GM11168 (cell line): ENCODE measurements around the gene AP5Z1.

Experiments used
- in situ Hi-C: fragments of 300-500 bp; cut with MboI; formaldehyde crosslinking; loops from one replicate; pipeline ENCODE4 v1.12.0; 2022; ENCODE audit warnings: low sequenced_read_pairs; ENCODE audit not compliant: unreplicated experiment

Gene AP5Z1, protein sequence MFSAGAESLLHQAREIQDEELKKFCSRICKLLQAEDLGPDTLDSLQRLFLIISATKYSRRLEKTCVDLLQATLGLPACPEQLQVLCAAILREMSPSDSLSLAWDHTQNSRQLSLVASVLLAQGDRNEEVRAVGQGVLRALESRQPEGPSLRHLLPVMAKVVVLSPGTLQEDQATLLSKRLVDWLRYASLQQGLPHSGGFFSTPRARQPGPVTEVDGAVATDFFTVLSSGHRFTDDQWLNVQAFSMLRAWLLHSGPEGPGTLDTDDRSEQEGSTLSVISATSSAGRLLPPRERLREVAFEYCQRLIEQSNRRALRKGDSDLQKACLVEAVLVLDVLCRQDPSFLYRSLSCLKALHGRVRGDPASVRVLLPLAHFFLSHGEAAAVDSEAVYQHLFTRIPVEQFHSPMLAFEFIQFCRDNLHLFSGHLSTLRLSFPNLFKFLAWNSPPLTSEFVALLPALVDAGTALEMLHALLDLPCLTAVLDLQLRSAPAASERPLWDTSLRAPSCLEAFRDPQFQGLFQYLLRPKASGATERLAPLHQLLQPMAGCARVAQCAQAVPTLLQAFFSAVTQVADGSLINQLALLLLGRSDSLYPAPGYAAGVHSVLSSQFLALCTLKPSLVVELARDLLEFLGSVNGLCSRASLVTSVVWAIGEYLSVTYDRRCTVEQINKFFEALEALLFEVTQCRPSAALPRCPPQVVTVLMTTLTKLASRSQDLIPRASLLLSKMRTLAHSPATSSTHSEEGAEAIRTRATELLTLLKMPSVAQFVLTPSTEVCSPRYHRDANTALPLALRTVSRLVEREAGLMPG

GRCh38 chr7:4775250-4775847, at the start of gene AP5Z1:
AP5Z1 (plus strand) TSS chr7:4775623; CDS start chr7:4775716, 93 bp downstream.
- in situ Hi-C loops, result no loop called here

DNA sequence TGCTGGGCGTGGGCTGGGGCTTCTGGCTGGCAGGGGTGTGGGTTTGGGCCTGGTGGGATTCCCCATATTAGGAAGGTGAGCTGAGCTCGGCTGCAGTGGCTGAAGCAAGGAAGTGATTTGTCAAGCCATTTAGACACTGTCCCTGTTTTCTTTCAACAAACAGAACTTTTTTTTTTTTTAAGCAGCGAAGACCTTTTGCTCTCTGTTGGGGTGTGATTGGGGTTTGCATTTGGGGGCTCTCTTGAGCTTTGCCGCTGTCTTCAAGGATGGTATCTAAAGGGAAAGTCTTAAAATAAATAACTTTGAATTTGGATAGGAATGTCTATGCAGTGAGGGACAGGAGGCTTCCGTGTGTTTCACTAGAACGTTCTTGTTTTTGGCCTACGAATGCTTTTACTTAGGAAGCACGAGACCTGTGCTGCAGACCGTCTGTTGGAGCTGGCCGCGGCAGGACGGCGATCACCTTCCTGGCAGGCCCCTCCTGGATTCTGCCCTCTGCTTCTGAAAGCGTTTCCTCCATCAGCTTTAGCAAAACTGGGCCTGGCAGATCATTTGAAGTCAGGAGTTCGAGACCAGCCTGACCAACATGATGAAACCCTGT, 49.5 kb upstream of the AP5Z1 start:
- in situ Hi-C loops, result no loop called here

- in situ Hi-C loops, result no loop called here
Observed at GRCh38 chr7:4726566-4726965, 48.9 kb upstream of the AP5Z1 start.

GRCh38 chr7:4727914-4728705, 47.3 kb upstream of the AP5Z1 start:
- in situ Hi-C loops, result no loop called here

DNA sequence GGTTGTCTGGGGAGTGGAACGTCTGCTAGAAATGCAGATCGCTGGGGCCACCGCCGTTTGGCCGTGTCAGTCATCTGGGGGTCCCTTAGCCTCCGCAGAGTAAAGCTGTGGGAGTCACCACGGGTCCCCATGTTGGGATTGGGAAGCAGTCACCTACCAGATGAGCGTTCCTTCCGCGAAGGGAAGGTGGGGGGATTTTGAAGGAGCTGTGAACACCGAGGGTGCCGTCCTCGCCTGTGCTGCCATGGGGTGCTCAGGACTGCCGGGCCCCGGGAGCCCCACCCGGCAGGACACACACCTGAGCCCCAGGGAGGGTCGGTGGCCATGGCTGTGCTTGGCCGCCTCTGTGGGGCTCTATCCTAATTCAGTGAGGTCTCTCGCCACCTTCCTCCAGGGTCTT, 46.2 kb upstream of the AP5Z1 start:
- in situ Hi-C loops, result no loop called here

GRCh38 chr7:4730276-4730675, 45.1 kb upstream of the AP5Z1 start:
- in situ Hi-C loops, result no loop called here

GRCh38 chr7:4730971-4731370, 44.5 kb upstream of the AP5Z1 start:
- in situ Hi-C loops, result no loop called here

- in situ Hi-C loops, result no loop called here
Observed at GRCh38 chr7:4731803-4732202, 43.6 kb upstream of the AP5Z1 start.

DNA sequence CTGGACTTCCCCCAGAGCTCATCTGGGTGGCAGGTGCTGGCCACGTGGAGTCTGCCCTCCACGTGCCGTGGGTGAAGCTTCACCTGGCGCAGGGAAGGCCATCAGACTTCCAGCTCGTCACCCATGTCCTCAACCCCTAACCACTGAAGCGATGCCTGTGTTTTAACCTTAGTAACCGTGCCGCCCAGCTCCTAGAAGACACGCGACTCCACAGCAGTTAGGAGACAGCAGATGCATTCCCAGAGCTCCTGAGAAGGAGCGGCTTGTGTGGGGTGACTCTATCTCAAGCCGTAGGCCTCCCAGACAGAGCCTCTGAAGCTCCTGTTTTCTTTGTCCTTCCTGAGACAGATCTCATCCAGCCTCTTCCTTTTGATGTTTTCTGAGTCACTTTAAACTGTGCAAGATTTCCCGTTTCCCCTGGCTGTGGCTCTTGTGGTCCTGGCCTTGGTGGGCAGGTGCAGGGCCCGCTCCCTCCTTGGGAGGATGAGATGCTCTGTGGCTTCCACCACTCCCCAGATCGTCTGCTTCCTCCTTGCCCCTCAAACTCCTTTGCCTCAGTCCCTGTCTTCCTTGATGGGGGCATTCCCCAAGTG, 41.4 kb upstream of the AP5Z1 start:
- in situ Hi-C loops, result no loop called here

DNA sequence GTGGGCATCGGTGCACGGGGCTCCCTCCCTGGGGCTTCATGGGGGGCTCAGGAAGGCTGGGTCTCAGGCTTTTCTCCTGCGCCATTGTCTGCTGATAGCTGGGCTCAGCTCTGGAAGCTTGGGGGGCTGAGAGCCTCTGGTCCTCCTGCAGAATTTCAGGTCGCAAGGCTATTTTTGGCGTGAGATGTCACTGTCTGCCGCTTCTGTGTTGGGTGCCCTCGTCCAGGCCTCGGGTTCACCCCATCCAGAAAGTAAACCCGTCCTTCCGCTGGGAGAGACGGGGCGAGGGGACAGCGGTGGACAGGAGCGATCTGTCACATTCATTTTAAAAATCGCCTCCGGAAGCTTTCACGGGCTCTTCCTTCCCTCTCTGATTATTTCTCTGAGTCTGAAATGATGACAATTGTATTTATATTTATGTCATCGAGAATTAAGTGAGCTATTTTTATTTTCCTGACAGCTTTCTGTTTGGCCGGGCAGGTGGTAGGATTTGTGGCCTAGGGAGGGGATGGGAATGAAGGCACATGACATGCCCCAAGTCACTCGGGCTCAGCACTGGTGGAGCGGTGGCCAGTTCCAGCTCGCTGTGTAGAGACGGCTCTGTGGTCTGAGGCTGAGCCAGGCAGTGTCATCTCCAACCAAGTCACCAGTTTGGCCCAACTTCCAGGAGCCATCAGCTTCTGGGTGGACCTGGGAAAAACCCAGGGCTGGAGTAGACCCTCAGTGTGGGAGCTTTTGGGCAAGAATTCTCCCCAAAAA, 40.7 kb upstream of the AP5Z1 start:
- in situ Hi-C loops, result no loop called here

DNA sequence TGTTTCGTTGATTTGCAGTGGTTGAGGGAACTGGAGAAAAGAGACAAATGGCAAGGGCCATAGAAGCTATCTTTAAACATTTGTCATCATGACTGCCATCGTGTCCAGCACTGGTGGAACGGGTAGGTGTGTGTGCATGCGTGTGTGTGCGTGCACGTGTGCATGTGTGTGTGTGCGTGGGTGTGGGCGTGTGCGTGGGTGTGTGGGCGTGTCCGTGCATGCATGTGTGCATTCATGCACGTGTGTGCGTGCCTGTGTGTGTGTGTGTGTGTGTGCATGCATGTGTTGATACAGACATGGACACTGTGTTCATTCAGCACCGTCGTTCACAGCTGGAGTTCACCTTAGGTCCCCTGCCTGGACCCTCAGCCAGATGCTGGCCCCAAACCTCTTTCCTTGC, 38.1 kb upstream of the AP5Z1 start:
- in situ Hi-C loops, result no loop called here

DNA sequence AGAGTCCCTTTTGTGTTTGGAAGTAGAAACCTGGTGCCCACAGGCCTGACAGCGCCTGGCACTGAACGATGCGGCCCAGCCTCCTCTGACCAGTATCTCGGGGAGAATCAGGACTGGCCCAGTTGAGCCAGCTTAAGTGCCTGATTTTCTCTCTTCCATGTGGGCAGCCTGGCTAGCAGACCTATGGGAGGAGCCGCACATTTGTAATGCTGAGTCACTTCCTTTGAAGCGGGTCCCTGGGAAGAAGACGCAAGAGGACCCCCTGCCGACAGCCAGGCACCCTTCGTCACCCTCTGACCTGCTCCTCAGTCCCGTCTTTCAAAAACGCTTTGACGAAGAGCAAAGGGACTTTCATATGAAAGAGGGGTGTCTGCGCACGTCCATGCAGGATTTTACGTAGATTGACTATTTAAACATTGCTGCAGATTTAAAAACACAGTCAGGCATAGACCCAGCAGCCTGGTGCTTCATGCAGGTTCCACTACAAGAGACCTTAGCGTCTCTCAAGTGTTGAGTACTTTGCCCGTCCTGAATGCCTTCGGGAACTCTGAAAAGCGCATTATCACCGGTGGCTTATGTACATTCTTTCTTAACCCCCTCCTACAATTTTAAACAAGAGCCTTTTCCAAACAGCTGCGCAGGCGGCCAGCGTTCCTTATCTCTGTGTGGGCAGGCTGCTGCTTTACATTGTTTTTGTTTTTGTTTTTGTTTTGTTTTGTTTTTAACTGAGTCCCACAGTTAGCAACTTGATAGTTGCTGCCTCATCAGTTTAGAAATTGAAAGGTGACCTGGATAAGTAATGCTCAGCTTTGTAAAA, 36.5 kb upstream of the AP5Z1 start:
- in situ Hi-C loops, result no loop called here

- in situ Hi-C loops, result no loop called here
Observed at GRCh38 chr7:4739528-4739992, 35.9 kb upstream of the AP5Z1 start.

DNA sequence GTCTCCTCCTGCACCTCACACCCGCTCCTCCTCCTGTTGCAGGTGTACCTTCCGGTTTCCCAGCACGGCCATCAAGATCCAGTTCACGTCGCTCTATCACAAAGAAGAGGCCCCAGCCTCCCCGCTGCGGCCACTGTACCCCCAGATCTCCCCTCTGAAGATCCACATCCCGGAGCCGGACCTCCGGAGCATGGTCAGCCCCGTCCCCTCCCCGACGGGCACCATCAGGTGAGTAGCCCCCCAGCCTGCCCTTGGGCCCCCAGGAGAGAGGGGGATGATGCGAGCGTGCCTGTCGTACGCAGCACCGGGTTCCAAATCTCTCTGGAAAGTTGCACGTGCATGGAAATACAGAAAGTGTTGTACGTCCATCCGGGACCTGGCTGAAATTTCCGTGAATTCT, 34.6 kb upstream of the AP5Z1 start:
- in situ Hi-C loops, result loop anchor here (10.0 kb wide), 1 partner anchor 56 kb away; the partner anchor contains the start of gene FOXK1

- in situ Hi-C loops, result loop anchor here (10.0 kb wide), 1 partner anchor 57 kb away; the partner anchor contains the start of gene FOXK1
Observed at GRCh38 chr7:4742051-4742573, 33.3 kb upstream of the AP5Z1 start.

- in situ Hi-C loops, result loop anchor here (10.0 kb wide), 1 partner anchor 58 kb away; the partner anchor contains the start of gene FOXK1
Observed at GRCh38 chr7:4742852-4743251, 32.6 kb upstream of the AP5Z1 start.
